Measurements from ENCODE around the gene DSN1. TPM values are rescaled to one million over a fixed set of nuclear protein-coding genes. Genes with fewer than 3 reads are reported as not detected.

Gene DSN1
- total RNA-seq, 2 experiments from 2014 or later = 32.2 to 32.4 TPM

- Mint-ChIP-seq H3K4me3 (no peak overlapping the region), H3K36me3 (no peaks in the 10 kb centered on the region), H3K27ac (no peak overlapping the region), H3K27me3 (no peaks in the 10 kb centered on the region), H3K4me1 (no peaks in the 10 kb centered on the region), H3K9me3 (no peaks in the 10 kb centered on the region)
- POLR2A ChIA-PET = interaction anchor here (0.6 kb wide), 1 partner anchor 167 kb away, joined by 3 read pairs; no protein-coding TSS in a partner anchor
- no peak for ATAC-seq (ENCODE audit: low read depth)
- DNase-seq = no peak
Measured at GRCh38 chr20:36786246-36786645, 12.7 kb upstream of the DSN1 start.

DNA sequence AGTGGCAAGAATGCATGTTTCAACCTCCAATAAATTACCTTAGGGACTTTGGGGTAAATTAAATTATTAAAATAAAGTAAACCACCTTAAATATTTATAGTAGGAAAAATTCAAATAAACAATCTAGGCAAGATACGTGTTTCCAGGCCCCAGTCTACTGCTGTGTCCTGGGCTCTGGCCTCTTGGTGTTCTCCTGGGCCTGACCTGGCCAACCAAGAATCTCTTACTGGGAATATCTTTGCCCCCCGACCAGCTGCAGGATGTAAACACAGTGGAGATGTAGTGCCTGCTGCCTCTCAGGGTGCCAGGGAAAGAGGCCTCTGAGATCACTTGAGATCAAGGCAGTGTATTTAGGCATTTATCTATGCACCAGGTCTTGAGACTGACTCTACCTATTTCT is 11.7 kb upstream of the DSN1 start:
- no peaks in the 10 kb centered on the region for H3K36me3 Mint-ChIP-seq
- no peak overlapping the region for H3K4me3 Mint-ChIP-seq
- POLR2A ChIA-PET = no interaction called here
- H3K4me1 Mint-ChIP-seq = no peaks in the 10 kb centered on the region
- ATAC-seq (ENCODE audit: low read depth) (no peak), DNase-seq (no peak)
- no peak overlapping the region for H3K27ac Mint-ChIP-seq
- H3K27me3 Mint-ChIP-seq = no peaks in the 10 kb centered on the region
- no peaks in the 10 kb centered on the region for H3K9me3 Mint-ChIP-seq

DNA sequence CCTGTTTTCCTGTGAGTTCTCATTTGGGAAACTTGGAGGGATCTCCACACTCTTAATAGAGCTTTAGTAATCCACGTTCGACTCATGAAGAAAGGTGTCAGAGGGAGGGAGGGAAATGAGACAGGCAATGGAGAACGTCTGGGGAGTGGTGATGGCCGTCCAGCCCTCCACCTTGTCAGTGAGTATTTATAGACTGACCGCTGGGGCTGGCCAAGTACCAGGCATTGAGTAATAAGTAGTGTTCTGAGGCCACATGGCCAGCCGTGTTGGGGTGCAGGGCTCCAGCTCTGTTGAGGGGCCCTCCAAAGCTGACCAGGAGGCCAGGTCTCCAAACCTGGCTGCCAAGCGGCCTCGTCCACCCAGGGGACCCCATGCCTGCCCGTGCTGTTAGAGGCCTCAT is 11.3 kb upstream of the DSN1 start:
- POLR2A ChIA-PET = no interaction called here
- Mint-ChIP-seq H3K4me3 (no peak overlapping the region), H3K27ac (no peak overlapping the region), H3K9me3 (no peaks in the 10 kb centered on the region), H3K4me1 (no peaks in the 10 kb centered on the region), H3K36me3 (no peaks in the 10 kb centered on the region), H3K27me3 (no peaks in the 10 kb centered on the region)
- DNase-seq (no peak), ATAC-seq (ENCODE audit: low read depth) (no peak)

DNA sequence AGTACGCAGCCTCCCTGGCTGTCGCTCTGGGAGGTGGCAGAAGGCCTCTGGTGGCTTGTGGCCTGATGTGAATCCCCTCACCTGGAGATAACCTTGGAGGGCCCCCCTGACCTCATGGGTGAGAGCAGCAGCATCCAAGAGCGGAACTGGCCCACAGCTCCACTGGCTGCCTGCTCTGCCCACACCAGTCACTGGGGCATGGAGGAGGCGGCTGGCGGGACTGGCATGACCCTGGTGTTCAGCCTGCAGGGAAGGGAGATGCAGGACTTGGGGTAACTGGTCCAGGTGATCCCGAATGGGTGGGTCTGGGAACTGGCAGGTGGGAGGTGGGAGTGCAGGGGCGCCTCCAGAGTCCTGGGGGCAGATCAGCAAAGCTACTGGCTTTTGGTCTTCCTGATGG is 10.6 kb upstream of the DSN1 start:
- Mint-ChIP-seq H3K27ac (no peak overlapping the region), H3K4me3 (no peak overlapping the region), H3K9me3 (no peaks in the 10 kb centered on the region), H3K27me3 (peaks cover under 1% of the 10 kb centered on the region), H3K4me1 (no peaks in the 10 kb centered on the region), H3K36me3 (no peaks in the 10 kb centered on the region)
- no peak for ATAC-seq (ENCODE audit: low read depth)
- no peak for DNase-seq
- POLR2A ChIA-PET = no interaction called here

DNA sequence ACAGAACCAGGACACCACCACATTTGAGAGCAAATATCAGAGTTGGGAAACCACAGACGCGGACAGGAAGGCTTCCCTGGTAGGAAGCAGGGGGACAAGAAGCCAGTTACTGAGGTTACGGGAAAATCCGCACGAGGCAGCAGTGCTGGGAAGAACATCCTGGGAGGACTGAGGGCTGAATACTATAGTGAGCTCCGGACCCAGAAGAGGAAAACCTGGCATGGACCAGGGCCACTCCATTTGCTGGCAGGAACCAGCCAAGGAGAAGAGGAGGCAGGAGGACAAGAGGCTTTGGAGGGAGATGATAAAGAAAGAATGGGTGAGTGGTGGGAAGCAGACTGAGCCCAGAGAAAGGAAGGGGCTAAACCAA is 6.1 kb upstream of the DSN1 start:
- DNase-seq = no peak
- H3K4me1 Mint-ChIP-seq = peaks cover 2% of the 10 kb centered on the region
- POLR2A ChIA-PET = no interaction called here

GRCh38 chr20:36778831-36779655 is 5.5 kb upstream of the DSN1 start:
- Mint-ChIP-seq H3K27ac (peak overlapping the region; percentile 39), H3K4me3 (no peak overlapping the region), H3K36me3 (no peaks in the 10 kb centered on the region), H3K4me1 (peaks cover 3% of the 10 kb centered on the region), H3K27me3 (peaks cover 2% of the 10 kb centered on the region), H3K9me3 (no peaks in the 10 kb centered on the region)
- DNase-seq (no peak), ATAC-seq (ENCODE audit: low read depth) (no peak)
- POLR2A ChIA-PET = interaction anchor here (0.6 kb wide), 1 partner anchor 48 kb away, joined by 7 read pairs; no protein-coding TSS in a partner anchor

More for the DNA sequence above, 6.1 kb upstream of the DSN1 start:
- H3K27ac Mint-ChIP-seq = no peak overlapping the region
- H3K4me3 Mint-ChIP-seq = no peak overlapping the region
- H3K36me3 Mint-ChIP-seq = no peaks in the 10 kb centered on the region
- H3K9me3 Mint-ChIP-seq = no peaks in the 10 kb centered on the region
- ATAC-seq (ENCODE audit: low read depth) = no peak
- H3K27me3 Mint-ChIP-seq = peaks cover 2% of the 10 kb centered on the region

DNA sequence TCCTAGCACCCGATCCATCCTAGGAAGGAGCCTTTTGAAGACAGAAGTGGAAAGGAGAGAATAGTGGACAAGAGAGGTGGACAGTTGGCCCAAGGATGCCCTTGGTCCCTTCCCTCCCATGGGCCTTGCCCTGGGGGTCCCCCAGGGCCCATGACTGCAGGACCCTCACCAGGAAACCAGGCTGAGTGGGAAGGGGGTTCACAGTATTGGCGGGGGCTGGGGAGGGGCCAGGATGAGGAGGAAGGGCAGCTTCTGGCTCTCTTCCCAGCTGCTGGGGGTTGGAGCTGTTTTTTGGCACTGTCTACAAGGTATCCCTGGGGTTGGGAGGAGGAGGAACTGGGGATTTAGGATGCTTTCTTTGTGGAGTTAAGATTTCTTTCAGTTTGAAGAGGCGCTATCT is 4.0 kb upstream of the DSN1 start:
- H3K4me3 Mint-ChIP-seq = no peak overlapping the region
- no peak for ATAC-seq (ENCODE audit: low read depth)
- no peaks in the 10 kb centered on the region for H3K9me3 Mint-ChIP-seq
- H3K27ac Mint-ChIP-seq = no peak overlapping the region
- POLR2A ChIA-PET = no interaction called here
- no peak for DNase-seq
- H3K27me3 Mint-ChIP-seq = peaks cover 2% of the 10 kb centered on the region
- H3K4me1 Mint-ChIP-seq = peaks cover 8% of the 10 kb centered on the region
- peaks cover 2% of the 10 kb centered on the region for H3K36me3 Mint-ChIP-seq

- POLR2A ChIA-PET = no interaction called here
- H3K4me3 Mint-ChIP-seq = no peak overlapping the region
- H3K27me3 Mint-ChIP-seq = peaks cover 2% of the 10 kb centered on the region
- H3K27ac Mint-ChIP-seq = no peak overlapping the region
- no peaks in the 10 kb centered on the region for H3K9me3 Mint-ChIP-seq
- DNase-seq (no peak), ATAC-seq (ENCODE audit: low read depth) (no peak)
- H3K4me1 Mint-ChIP-seq = peaks cover 10% of the 10 kb centered on the region
- H3K36me3 Mint-ChIP-seq = peaks cover 2% of the 10 kb centered on the region
Measured at GRCh38 chr20:36777167-36777566, 3.6 kb upstream of the DSN1 start.

GRCh38 chr20:36775826-36776225 is 2.3 kb upstream of the DSN1 start:
- Mint-ChIP-seq H3K4me3 (no peak overlapping the region), H3K4me1 (peaks cover 20% of the 10 kb centered on the region), H3K9me3 (no peaks in the 10 kb centered on the region), H3K27me3 (peaks cover 2% of the 10 kb centered on the region), H3K27ac (peak overlapping the region; percentile 2), H3K36me3 (peaks cover 4% of the 10 kb centered on the region)
- POLR2A ChIA-PET = no interaction called here
- no peak for ATAC-seq (ENCODE audit: low read depth)
- no peak for DNase-seq

DNA sequence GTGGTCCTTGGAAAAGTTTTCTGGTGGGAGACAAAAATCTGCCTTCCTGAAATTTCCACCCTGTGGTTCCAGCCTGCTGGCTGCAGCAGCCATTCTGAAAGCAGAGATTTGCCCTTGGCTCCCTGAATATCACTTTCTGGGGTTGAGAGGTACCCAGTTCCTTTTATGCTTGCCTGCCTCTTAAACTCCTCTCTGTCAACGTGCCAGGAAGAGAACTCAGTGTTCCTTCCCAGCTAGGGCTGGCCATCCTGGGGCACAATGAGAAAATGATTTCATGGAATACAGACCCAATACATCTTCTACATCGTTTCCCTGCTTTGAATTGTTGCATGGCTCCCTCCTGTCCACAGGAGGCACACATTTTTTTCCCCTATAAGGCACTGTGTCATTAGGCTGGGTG is 1.6 kb upstream of the DSN1 start:
- H3K4me3 Mint-ChIP-seq = peak overlapping the region; percentile 37
- DNase-seq = no peak
- POLR2A ChIA-PET = no interaction called here
- peaks cover 2% of the 10 kb centered on the region for H3K27me3 Mint-ChIP-seq
- no peaks in the 10 kb centered on the region for H3K9me3 Mint-ChIP-seq
- no peak overlapping the region for H3K27ac Mint-ChIP-seq
- no peak for ATAC-seq (ENCODE audit: low read depth)
- H3K4me1 Mint-ChIP-seq = peaks cover 23% of the 10 kb centered on the region
- peaks cover 7% of the 10 kb centered on the region for H3K36me3 Mint-ChIP-seq

- Mint-ChIP-seq H3K4me1 (peaks cover 29% of the 10 kb centered on the region), H3K9me3 (no peaks in the 10 kb centered on the region), H3K27me3 (no peaks in the 10 kb centered on the region), H3K27ac (peak overlapping the region; percentile 96), H3K36me3 (peaks cover 12% of the 10 kb centered on the region), H3K4me3 (peak overlapping the region; percentile 92)
- DNase-seq (no peak), ATAC-seq (ENCODE audit: low read depth) (no peak)
- POLR2A ChIA-PET = interaction anchor here (0.6 to 2.9 kb wide), 9 partner anchors 10 to 270 kb away, joined by 3 to 10 read pairs (median 3); partner anchors contain the start of gene SLA2
Measured at GRCh38 chr20:36773107-36773596, 411 bp downstream of the DSN1 start.

DNA sequence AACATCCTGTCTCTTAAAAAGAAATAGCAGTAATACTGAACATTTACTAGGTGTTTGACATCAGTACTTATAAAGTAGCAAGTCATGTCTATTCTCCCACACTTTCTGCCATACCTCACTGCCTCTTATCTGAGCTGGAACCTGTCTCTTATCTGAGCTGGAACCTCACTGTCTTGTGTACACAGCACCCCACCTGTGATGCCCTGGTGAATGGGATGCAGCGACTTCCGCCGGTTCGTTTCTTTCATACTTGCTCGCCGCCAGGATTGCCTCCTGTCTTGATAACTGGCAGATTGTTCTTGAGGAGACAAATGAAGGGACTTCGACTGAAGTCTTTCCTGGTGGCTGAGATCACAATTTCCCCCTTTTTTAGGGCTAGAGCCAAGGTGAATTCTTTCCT is 2.9 kb downstream of the DSN1 start:
- H3K9me3 Mint-ChIP-seq = no peaks in the 10 kb centered on the region
- POLR2A ChIA-PET = interaction anchor here (0.7 kb wide), 1 partner anchor 836 kb away, joined by 3 read pairs; no protein-coding TSS in a partner anchor
- H3K4me1 Mint-ChIP-seq = peaks cover 32% of the 10 kb centered on the region
- ATAC-seq (ENCODE audit: low read depth) (no peak), DNase-seq (no peak)
- peaks cover 12% of the 10 kb centered on the region for H3K36me3 Mint-ChIP-seq
- no peak overlapping the region for H3K27ac Mint-ChIP-seq
- no peak overlapping the region for H3K4me3 Mint-ChIP-seq
- H3K27me3 Mint-ChIP-seq = no peaks in the 10 kb centered on the region

DNA sequence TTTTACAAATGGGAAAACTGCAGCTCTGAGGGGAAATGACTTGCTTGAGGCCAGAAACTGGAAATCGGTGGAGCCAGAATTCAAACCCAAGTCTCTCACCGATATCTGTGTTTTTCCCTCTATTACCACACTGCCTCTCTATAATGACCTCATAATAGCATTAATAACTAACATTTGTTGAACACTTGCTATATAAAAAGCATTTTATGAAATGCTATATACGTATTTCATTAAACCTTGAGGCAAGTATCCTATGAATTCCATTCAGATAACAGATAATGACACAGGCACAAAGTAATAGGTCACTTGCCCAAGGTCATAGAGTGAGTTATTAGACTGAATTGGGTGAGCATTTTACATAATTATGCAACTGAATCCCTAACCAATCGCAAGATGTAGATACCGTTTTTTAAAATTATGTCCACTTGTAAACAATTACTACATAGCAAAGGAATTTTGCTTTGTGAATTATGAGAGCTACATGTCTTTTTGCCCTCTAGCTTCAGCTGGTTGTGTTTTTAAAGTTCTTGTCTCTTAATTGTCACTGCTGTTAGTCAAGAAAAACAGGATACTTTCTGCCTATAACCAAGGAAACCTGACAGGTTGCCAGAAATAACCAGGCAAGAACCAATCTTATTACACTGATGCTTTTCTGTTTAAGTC is 4.7 kb downstream of the DSN1 start:
- Mint-ChIP-seq H3K27ac (no peak overlapping the region), H3K36me3 (peaks cover 12% of the 10 kb centered on the region), H3K9me3 (no peaks in the 10 kb centered on the region), H3K27me3 (no peaks in the 10 kb centered on the region), H3K4me3 (no peak overlapping the region), H3K4me1 (peaks cover 29% of the 10 kb centered on the region)
- POLR2A ChIA-PET = no interaction called here
- no peak for ATAC-seq (ENCODE audit: low read depth)
- no peak for DNase-seq

- Mint-ChIP-seq H3K36me3 (peaks cover 21% of the 10 kb centered on the region), H3K4me1 (peaks cover 7% of the 10 kb centered on the region), H3K9me3 (no peaks in the 10 kb centered on the region), H3K4me3 (no peak overlapping the region), H3K27me3 (no peaks in the 10 kb centered on the region), H3K27ac (no peak overlapping the region)
- ATAC-seq (ENCODE audit: low read depth) (no peak), DNase-seq (no peak)
- POLR2A ChIA-PET = no interaction called here
Measured at GRCh38 chr20:36761125-36761524, 12.4 kb downstream of the DSN1 start.

Data from activated naive CD8-positive, alpha-beta T cell treated with anti-CD3 and anti-CD28 coated beads, Interleukin-2, amount 10 ng/mL, durations not matched to agents 7 days and 5 days (primary cell).